Measurements from ENCODE around the gene NIT1. TPM values are rescaled to one million over a fixed set of nuclear protein-coding genes. Genes with fewer than 3 reads are reported as not detected.

NIT1 gene
- total and polyA plus RNA-seq, 9 of the 15 experiments (the other 6 are each of a cell fraction or from before 2014, with no cell fraction given), result 18.4 to 76.0 (median 33.7) TPM

GRCh38 chr1:161132410-161133219 is 14.7 kb downstream of the NIT1 start, which contains the start of gene DEDD (continued):
- TF ChIP-seq MAFG (tag; conservative IDR thresholded peaks at IDR 0.05) (no peak), GMEB1 (CRISPR knock-in tag; IDR thresholded peaks at IDR 0.05) (peak; percentile 63; the same call in 1 of the 2 replicates), POLR2AphosphoS2 (IDR thresholded peaks at IDR 0.05; ENCODE audit: low read length) (no peak), ZFP91 (CRISPR knock-in tag; IDR thresholded peaks at IDR 0.05) (no peak), GTF2B (IDR thresholded peaks at IDR 0.05; ENCODE audit: extremely low read depth, insufficient read length) (no peak), ZC3H8 (IDR thresholded peaks at IDR 0.05) (no peak), MNT (conservative IDR thresholded peaks at IDR 0.05) (peak; percentile 43 to 68), CTCF (IDR thresholded peaks at IDR 0.05 in 2 of 3, conservative IDR thresholded peaks at IDR 0.05 in 1 of 3; ENCODE audit: insufficient read depth in 2 of 3, low read depth in 1 of 3, low read length in 3 of 3) (peak in 2 of 3 experiments; percentile 21 to 28; a peak in 1 of 6 replicates), POLR3A (IDR thresholded peaks at IDR 0.05; ENCODE audit: borderline replicate concordance, extremely low read depth, insufficient read depth, insufficient read length) (no peak), KDM2B (CRISPR knock-in tag; IDR thresholded peaks at IDR 0.05) (no peak), ZNF609 (CRISPR knock-in tag; IDR thresholded peaks at IDR 0.05; ENCODE audit: borderline replicate concordance) (no peak), RBM22 (IDR thresholded peaks at IDR 0.05; ENCODE audit: low read depth, low read length, poor library complexity, severe bottlenecking) (peak; percentile 48), EGR1 (conservative IDR thresholded peaks at IDR 0.05) (peak; percentile 92)

Measured in K562 (cell line).